ENCODE results near the gene MLX.
"Not testable (repeated sequence)": the region's sequence is repeated elsewhere in the genome, so short reads cannot be mapped to it uniquely, and the experiment has no call there.

MLX gene

DNA sequence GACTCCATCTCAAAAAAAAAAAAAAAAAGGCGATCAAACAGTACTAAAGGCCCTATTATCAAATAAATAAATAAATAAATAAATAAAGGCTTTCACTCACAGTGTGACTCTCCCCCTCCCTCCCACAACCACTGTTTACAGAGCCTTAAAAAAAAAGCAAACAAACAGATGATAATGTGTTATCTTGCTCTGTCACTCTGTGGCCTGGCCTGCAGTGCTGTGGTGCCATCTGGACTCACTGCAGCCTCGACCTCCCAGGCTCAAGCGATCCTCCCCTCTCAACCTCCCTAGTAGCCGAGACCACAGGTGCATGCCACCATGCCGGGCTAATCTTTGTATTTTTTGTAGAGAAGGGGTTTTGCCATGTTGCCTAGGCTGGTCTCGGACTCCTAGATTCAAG, 39.0 kb upstream of the MLX start:
- H3K27ac Mint-ChIP-seq = no peak overlapping the region
- H3K4me1 Mint-ChIP-seq = peaks cover 15% of the 10 kb centered on the region
- no peak for DNase-seq (ENCODE audit: low spot score in 2 of 2)
- H3K9me3 Mint-ChIP-seq = no peaks in the 10 kb centered on the region
- ATAC-seq (ENCODE audit: low read depth) = no peak
- H3K27me3 Mint-ChIP-seq = peaks cover 1% of the 10 kb centered on the region
- H3K4me3 Mint-ChIP-seq = no peak overlapping the region
- H3K36me3 Mint-ChIP-seq = no peaks in the 10 kb centered on the region

DNA sequence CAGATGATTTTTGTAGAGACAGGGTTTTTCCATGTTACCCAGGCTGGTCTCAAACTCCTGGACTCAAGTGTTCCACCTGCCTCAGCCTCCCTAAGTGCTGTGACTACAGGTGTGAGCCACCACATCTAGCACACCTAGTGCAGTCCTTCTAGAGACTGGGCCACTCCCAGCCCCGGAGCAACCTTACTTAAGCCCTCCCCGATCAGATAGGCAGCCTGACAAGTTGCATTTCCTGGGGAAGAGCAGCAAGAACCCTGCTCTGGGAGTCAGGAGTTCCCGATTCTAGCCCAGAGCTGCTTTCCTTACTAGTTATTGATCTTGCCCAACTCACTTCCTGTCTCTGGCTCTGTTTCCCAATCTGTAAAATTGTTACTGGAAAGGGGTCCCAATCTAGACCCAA, 37.8 kb upstream of the MLX start:
- H3K36me3 Mint-ChIP-seq = no peaks in the 10 kb centered on the region
- no peaks in the 10 kb centered on the region for H3K9me3 Mint-ChIP-seq
- H3K4me1 Mint-ChIP-seq = peaks cover 18% of the 10 kb centered on the region
- DNase-seq (ENCODE audit: low spot score in 2 of 2) = no peak
- H3K4me3 Mint-ChIP-seq = no peak overlapping the region
- peaks cover 1% of the 10 kb centered on the region for H3K27me3 Mint-ChIP-seq
- H3K27ac Mint-ChIP-seq = no peak overlapping the region
- no peak for ATAC-seq (ENCODE audit: low read depth)

DNA sequence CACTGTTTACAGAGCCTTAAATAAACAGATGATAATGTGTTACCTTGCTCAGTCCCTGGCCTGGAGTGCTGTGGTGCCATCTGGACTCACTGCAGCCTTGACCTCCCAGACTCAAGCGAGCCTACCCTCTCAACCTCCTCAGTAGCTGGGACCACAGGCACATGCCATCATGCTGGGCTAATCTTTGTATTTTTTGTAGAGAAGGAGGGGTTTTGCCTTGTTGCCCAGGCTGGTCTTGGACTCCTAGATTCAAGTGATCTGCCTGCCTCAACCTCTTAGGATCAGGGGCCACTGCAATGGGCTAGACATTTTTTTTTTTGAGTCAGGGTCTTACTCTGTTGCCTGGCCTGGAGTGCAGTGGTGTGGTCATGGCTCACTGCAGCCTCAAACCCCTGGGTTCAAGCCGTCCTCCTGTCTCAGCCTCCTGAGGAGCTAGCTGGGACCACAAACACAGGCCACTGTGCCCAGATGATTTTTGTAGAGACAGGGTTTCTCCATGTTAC, 35.9 kb upstream of the MLX start:
- peaks cover 1% of the 10 kb centered on the region for H3K27me3 Mint-ChIP-seq
- peak overlapping the region; percentile 84 for H3K4me3 Mint-ChIP-seq
- H3K27ac Mint-ChIP-seq = no peak overlapping the region
- no peaks in the 10 kb centered on the region for H3K9me3 Mint-ChIP-seq
- DNase-seq (ENCODE audit: low spot score in 2 of 2) (no peak), ATAC-seq (ENCODE audit: low read depth) (no peak)
- H3K36me3 Mint-ChIP-seq = no peaks in the 10 kb centered on the region
- H3K4me1 Mint-ChIP-seq = peaks cover 20% of the 10 kb centered on the region

DNA sequence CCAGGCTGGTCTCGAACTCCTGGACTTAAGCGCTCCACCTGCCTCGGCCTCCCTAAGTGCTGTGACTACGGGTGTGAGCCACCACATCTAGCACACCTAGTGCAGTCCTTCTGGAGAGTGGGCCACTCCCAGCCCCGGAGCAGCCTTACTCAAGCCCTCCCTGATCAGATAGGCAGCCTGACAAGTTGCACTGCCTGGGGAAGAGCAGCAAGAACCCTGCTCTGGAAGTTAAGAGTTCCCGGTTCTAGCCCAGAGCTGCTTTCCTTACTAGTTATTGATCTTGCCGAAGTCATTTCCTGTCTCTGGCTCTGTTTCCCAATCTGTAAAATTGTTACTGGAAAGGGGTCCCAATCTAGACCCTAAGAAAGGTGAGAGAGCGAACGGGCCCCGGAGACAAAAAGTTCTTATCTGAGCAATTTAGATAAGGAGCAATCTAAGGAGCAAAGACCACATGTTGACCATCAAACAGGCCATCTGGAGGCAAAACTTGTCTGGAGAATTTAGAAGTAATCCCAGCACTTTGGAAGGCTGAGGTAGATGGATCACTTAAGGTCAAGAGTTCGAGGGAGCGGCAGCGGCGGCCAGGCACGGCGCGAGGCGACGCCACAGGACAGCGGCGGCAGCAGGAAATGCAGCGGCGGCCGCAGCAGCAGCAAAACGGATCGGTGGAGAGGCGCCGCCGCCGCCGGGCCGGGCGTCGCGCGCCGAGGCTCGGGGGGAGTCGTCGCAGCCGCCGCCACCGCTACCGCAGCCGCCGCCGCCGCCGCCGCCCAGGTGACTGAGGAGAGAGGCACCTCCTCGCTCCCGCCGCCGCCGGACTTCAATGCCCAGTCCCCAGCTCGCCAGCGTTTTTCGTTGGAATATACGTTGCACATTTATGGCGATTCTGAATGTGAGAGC, 35.2 kb upstream of the MLX start:
- Mint-ChIP-seq H3K27ac (no peak overlapping the region), H3K9me3 (no peaks in the 10 kb centered on the region), H3K36me3 (no peaks in the 10 kb centered on the region), H3K4me3 (peak overlapping the region; percentile 84), H3K4me1 (peaks cover 22% of the 10 kb centered on the region), H3K27me3 (peaks cover 1% of the 10 kb centered on the region)
- peak; percentile 28 for ATAC-seq (ENCODE audit: low read depth)
- DNase-seq (ENCODE audit: low spot score in 2 of 2) = peak; percentile 32 to 49

DNA sequence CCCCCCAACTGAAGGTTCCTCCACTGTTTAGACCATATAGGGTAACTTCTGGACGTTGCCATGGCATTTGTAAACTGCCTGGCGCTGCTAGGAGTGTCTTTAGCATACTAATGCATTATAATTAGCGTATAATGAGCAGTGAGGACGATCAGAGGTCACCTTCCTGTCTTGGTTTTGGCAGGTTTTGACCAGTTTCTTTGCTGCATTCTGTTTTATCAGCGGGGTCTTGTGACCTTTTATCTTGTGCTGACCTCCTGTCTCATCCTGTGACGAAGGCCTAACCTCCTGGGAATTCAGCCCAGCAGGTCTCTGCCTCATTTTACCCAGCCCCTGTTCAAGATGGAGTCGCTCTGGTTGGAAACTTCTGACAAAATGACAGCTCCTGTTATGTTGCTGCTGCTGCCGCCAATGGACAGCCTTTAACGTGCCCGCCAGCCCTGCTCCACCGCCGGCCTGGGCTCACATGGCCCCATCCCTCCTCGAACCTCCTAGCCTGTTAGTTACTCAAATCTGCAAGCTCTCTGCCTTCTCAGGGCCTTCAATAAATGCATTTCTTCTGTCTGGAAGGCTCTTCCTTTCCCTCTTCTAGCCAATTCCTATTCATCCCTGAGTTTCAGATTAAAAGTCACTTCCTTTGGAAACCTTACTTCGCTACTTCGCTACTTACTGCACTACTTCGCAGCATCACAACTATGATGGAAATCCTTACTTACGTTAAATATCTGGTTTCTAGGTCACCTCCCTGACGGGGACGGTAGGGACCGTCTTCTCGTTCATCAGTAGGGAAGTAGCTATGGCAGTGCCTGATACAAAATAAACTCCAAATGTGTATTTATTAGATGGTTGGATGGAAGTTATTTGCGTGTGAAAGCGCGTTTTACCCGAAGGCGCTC, 31.5 kb upstream of the MLX start:
- peaks cover 2% of the 10 kb centered on the region for H3K36me3 Mint-ChIP-seq
- H3K4me1 Mint-ChIP-seq = peaks cover 24% of the 10 kb centered on the region
- H3K9me3 Mint-ChIP-seq = no peaks in the 10 kb centered on the region
- no peak for DNase-seq (ENCODE audit: low spot score in 2 of 2)
- peak overlapping the region; percentile 85 for H3K4me3 Mint-ChIP-seq
- no peaks in the 10 kb centered on the region for H3K27me3 Mint-ChIP-seq
- ATAC-seq (ENCODE audit: low read depth) = peak; percentile 20
- H3K27ac Mint-ChIP-seq = peak overlapping the region; percentile 92

DNA sequence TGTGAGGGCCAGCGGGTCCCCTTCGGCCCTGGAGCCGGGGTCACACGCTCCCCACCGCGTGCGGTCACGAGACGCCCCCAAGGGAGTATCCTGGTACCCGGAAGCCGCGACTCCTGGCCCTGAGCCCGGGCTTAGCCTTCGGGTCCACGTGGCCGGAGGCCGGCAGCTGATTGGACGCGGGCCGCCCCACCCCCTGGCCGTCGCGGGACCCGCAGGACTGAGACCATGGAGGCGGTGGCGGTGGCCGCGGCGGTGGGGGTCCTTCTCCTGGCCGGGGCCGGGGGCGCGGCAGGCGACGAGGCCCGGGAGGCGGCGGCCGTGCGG, 30.9 kb upstream of the MLX start, which contains the start of gene NAGLU:
TSS of gene NAGLU (plus strand) at position 194 of the 324 bp plus-strand sequence. CDS start at position 226, 32 bp downstream.
- Mint-ChIP-seq H3K4me3 (peak within 1 kb of the TSS; percentile 88), H3K9me3 (no peaks in the 10 kb centered on the region), H3K4me1 (peaks cover 20% of the 10 kb centered on the region), H3K36me3 (peaks cover 2% of the 10 kb centered on the region), H3K27me3 (no peaks in the 10 kb centered on the region), H3K27ac (peak within 1 kb of the TSS; percentile 92)
- DNase-seq (ENCODE audit: low spot score in 2 of 2) (peak; percentile 82 to 91), ATAC-seq (ENCODE audit: low read depth) (peak; percentile 88)

DNA sequence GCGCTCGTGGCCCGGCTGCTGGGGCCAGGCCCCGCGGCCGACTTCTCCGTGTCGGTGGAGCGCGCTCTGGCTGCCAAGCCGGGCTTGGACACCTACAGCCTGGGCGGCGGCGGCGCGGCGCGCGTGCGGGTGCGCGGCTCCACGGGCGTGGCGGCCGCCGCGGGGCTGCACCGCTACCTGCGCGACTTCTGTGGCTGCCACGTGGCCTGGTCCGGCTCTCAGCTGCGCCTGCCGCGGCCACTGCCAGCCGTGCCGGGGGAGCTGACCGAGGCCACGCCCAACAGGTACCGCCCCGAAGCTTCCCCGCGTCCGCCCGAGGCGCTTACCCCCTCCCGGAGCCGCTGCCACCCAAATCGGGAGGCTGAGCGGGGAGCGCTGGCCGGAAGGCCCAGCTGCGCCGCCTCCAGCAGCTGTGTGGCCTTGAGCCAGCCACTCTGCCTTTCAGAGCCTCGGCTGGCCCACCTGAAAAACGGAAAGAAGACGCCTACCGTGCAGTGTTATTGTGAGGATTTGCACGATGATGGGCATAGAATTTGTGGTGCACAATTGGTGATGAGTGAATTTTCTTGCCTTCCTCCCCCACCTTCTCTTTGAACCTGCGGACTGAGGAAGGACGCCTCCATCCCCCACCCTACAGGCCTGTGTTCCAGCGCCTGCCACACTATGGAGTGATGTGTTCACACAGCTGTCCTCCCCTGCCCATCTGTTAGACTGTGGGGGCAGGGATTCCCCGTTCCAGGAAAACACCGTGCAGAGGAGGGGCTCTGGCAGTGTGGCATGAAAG, 30.3 kb upstream of the MLX start:
- Mint-ChIP-seq H3K4me3 (peak overlapping the region; percentile 88), H3K9me3 (no peaks in the 10 kb centered on the region), H3K4me1 (peaks cover 18% of the 10 kb centered on the region), H3K27ac (peak overlapping the region; percentile 92), H3K27me3 (no peaks in the 10 kb centered on the region), H3K36me3 (peaks cover 4% of the 10 kb centered on the region)
- peak in 1 of 2 donors; percentile 48 for DNase-seq (ENCODE audit: low spot score in 2 of 2)
- peak; percentile 55 for ATAC-seq (ENCODE audit: low read depth)

DNA sequence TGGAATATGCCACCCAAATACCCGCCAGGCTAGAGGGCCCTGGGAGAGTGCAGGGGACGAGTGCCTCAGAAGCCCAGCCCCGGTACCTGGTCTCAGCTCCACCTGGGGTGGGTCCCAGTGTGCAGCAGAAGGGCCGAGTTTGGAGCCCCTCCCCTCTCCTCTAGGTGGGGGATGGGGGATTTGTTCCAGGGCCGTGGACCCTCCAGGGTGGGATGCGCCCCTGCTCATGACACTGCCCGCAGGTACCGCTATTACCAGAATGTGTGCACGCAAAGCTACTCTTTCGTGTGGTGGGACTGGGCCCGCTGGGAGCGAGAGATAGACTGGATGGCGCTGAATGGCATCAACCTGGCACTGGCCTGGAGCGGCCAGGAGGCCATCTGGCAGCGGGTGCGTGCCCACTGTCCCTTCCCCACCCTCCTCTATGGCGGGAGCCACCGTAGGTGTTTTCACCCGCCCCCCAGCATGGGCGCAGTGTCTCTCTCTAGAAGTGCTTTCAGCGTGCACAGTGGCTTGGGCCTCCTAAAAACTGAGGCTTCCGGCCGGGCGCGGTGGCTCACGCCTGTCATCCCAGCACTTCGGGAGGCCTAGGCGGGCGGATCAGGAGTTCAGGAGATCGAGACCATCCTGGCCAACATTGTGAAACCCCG, 29.6 kb upstream of the MLX start:
- no peak overlapping the region for H3K27ac Mint-ChIP-seq

DNA sequence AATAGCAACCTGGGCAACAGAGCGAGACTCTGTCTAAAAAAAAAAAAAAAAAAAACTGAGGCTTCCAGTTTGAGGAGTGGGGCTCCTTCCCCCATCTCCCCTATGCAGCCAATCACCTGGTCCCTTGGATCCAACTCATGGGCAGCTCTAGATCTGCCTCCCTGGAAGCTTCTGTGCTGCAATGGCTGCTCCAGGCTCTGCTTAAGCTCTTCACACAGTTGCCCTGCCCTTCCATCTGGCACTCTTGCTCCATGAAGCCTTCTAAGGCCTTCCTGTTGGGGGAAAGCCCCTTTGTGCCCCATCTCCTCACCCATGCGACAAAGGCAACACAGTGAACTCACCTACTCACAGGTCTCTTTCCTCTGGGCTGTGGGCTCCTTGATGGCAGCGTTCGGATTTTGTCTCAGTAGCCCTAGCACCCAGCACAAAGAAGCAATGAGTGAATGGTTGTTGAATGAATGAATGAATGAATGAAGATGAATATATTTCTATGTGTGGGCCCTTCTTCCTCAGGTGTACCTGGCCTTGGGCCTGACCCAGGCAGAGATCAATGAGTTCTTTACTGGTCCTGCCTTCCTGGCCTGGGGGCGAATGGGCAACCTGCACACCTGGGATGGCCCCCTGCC, 29.0 kb upstream of the MLX start:
- Mint-ChIP-seq H3K4me3 (peak overlapping the region; percentile 78), H3K27me3 (no peaks in the 10 kb centered on the region), H3K27ac (peak overlapping the region; percentile 21), H3K36me3 (peaks cover 4% of the 10 kb centered on the region), H3K9me3 (no peaks in the 10 kb centered on the region), H3K4me1 (peaks cover 16% of the 10 kb centered on the region)
- ATAC-seq (ENCODE audit: low read depth) (no peak), DNase-seq (ENCODE audit: low spot score in 2 of 2) (no peak)

More for the DNA sequence above, 29.6 kb upstream of the MLX start:
- peaks cover 4% of the 10 kb centered on the region for H3K36me3 Mint-ChIP-seq
- H3K9me3 Mint-ChIP-seq = no peaks in the 10 kb centered on the region
- no peaks in the 10 kb centered on the region for H3K27me3 Mint-ChIP-seq
- peaks cover 16% of the 10 kb centered on the region for H3K4me1 Mint-ChIP-seq
- no peak for ATAC-seq (ENCODE audit: low read depth)
- peak overlapping the region; percentile 88 for H3K4me3 Mint-ChIP-seq
- no peak for DNase-seq (ENCODE audit: low spot score in 2 of 2)

DNA sequence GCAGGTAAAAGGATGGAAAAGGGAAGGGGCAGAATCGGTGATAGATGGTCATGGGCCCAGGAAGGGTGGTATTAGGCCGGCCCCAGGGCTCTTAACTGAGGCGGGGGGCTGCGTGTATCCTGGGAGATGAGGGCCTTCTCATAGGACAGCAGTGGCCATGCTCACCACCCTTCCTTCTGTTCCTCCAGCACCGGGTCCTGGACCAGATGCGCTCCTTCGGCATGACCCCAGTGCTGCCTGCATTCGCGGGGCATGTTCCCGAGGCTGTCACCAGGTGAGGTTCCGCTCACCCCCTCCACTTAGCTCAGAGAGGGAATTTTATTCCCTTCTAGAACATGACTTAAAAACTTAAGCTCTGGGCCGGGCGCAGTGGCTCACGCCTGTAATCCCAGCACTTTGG, 28.4 kb upstream of the MLX start:
- H3K36me3 Mint-ChIP-seq = peaks cover 4% of the 10 kb centered on the region
- H3K9me3 Mint-ChIP-seq = no peaks in the 10 kb centered on the region
- ATAC-seq (ENCODE audit: low read depth) (no peak), DNase-seq (ENCODE audit: low spot score in 2 of 2) (no peak)
- H3K4me3 Mint-ChIP-seq = no peak overlapping the region
- H3K4me1 Mint-ChIP-seq = peaks cover 14% of the 10 kb centered on the region
- H3K27ac Mint-ChIP-seq = no peak overlapping the region
- no peaks in the 10 kb centered on the region for H3K27me3 Mint-ChIP-seq

DNA sequence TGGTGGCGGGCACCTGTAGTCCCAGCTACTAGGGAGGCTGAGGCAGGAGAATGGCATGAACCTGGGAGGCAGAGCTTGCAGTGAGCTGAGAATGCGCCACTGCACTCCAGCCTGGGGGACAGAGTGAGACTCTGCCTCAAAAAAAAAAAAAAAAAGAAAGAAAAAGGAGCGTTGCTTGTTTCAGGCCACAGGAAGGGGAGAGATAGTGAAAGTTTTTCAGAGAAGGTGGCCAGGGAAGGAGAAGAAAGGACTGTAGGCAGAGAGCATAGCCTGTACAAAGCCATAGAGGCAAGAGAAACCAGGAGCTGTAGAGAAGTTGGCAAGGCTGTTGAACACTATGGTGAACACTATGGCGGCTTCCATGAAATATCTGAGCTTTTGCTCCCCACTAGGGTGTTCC, 26.3 kb upstream of the MLX start:
- H3K27ac Mint-ChIP-seq; ATAC-seq (ENCODE audit: low read depth); H3K4me3 Mint-ChIP-seq; DNase-seq (ENCODE audit: low spot score in 2 of 2); H3K27me3 Mint-ChIP-seq; H3K9me3 Mint-ChIP-seq; H3K36me3 Mint-ChIP-seq: not testable (repeated sequence)
- H3K4me1 Mint-ChIP-seq = peaks cover 11% of the 10 kb centered on the region

DNA sequence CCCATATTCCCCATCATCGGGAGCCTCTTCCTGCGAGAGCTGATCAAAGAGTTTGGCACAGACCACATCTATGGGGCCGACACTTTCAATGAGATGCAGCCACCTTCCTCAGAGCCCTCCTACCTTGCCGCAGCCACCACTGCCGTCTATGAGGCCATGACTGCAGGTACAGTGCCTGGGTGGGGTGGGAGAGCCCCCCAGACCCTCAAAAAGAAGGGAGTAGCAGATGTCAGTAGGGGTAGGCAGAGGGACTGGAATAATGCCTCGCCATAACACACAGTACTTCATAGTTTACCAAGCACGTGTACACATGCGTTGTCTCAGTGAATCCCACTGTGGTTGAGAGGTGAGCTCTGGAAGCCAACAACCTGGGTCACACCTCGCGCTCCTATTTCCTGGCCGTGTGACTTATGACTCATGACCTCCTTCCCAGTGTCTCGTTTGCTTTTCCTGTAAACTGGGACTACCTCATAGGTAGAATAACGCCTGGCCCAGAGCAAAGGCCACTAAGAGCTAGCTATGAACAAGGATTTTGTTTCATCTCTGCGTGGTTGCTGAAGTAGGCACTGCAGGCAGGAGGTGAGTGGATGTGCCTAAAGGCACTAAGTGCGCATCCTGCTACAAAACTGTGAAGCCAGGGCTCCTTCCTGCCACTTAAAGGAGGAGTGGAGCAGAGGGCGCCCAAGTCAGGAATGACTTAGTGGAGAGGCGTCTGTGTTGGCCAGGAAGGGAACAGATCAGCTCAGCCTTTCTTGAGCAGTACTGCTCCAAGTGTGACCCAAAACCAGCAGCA, 25.7 kb upstream of the MLX start:
- Mint-ChIP-seq H3K27me3 (no peaks in the 10 kb centered on the region), H3K9me3 (no peaks in the 10 kb centered on the region), H3K4me3 (no peak overlapping the region), H3K4me1 (peaks cover 9% of the 10 kb centered on the region), H3K27ac (no peak overlapping the region), H3K36me3 (peaks cover 4% of the 10 kb centered on the region)
- DNase-seq (ENCODE audit: low spot score in 2 of 2) = no peak
- ATAC-seq (ENCODE audit: low read depth) = no peak
